ENCODE results near the gene CDHR3. TPM values are rescaled to one million over a fixed set of nuclear protein-coding genes. Genes with fewer than 3 reads are reported as not detected.

The CDHR3 gene
- polyA plus RNA-seq (2013, experiment 1 of 2): 2.6 TPM
- polyA plus RNA-seq (2013, experiment 2 of 2): 3.3 TPM

- H3K9ac ChIP-seq (ENCODE audit: low read depth, low read length): no peak within 1 kb of the TSS
- no peak within 1 kb of the TSS for H3K4me3 ChIP-seq (ENCODE audit: low read length)
- no peaks in the 10 kb centered on the region for H3K9me3 ChIP-seq (ENCODE audit: insufficient read depth, low read depth, low read length)
- H3K36me3 ChIP-seq (ENCODE audit: insufficient read depth, low read length): no peaks in the 10 kb centered on the region
- peak within 1 kb of the TSS; percentile 62; the same call in 1 of the 2 replicates for H3K27ac ChIP-seq (ENCODE audit: low read depth, low read length)
- no peaks in the 10 kb centered on the region for H3K27me3 ChIP-seq (ENCODE audit: insufficient read depth, low read length)
- 36% methylated on average over 4 of the region's 4 CpGs for WGBS
- peaks cover 24% of the 10 kb centered on the region for H3K4me1 ChIP-seq (ENCODE audit: insufficient read depth, low read length)
Observed at GRCh38 chr7:105963038-105963667, at the start of gene CDHR3. Gene CDHR3 (plus strand): TSS chr7:105963264. CDS start chr7:105963319, 55 bp downstream.

GRCh38 chr7:105913947-105914346 lies 49.1 kb upstream of the CDHR3 start:
- Histone ChIP-seq H3K36me3 (ENCODE audit: insufficient read depth, low read length) (peaks cover 8% of the 10 kb centered on the region), H3K9me3 (ENCODE audit: insufficient read depth, low read depth, low read length) (peaks cover 6% of the 10 kb centered on the region), H3K27me3 (ENCODE audit: insufficient read depth, low read length) (no peaks in the 10 kb centered on the region), H3K4me3 (ENCODE audit: low read length) (no peak overlapping the region), H3K27ac (ENCODE audit: low read depth, low read length) (no peak overlapping the region), H3K9ac (ENCODE audit: low read depth, low read length) (no peak overlapping the region), H3K4me1 (ENCODE audit: insufficient read depth, low read length) (no peaks in the 10 kb centered on the region)
- WGBS: 93% methylated on average over 3 of the region's 3 CpGs

DNA sequence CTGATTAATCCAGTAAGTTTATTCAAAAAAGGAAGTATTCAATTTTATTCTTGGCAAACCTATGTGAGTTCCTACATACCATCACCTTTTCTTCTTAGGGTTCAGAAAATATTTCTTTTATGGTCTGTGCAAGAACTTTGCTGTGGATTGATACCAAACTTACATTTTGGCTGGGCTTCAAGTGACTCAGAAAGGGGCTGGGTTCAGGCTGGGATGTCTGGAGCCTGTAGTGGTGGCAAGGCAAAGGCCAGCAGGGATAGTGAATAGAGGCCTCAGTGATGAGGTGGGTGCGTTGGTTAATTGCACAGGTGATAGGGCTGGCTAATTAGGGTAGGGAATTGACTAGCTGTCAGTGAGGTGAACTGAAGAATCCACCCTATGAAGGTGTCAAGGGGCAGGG lies 46.5 kb upstream of the CDHR3 start:
- Histone ChIP-seq H3K4me1 (ENCODE audit: insufficient read depth, low read length) (no peaks in the 10 kb centered on the region), H3K4me3 (ENCODE audit: low read length) (no peak overlapping the region), H3K9ac (ENCODE audit: low read depth, low read length) (no peak overlapping the region), H3K9me3 (ENCODE audit: insufficient read depth, low read depth, low read length) (no peaks in the 10 kb centered on the region), H3K27ac (ENCODE audit: low read depth, low read length) (no peak overlapping the region), H3K27me3 (ENCODE audit: insufficient read depth, low read length) (no peaks in the 10 kb centered on the region), H3K36me3 (ENCODE audit: insufficient read depth, low read length) (no peaks in the 10 kb centered on the region; the same call in 1 of the 2 replicates)
- WGBS: 95% methylated on average over 1 of the region's 1 CpG

- Histone ChIP-seq H3K9ac (ENCODE audit: low read depth, low read length) (no peak overlapping the region), H3K27me3 (ENCODE audit: insufficient read depth, low read length) (no peaks in the 10 kb centered on the region), H3K9me3 (ENCODE audit: insufficient read depth, low read depth, low read length) (peaks cover 4% of the 10 kb centered on the region; the same call in 1 of the 2 replicates), H3K27ac (ENCODE audit: low read depth, low read length) (no peak overlapping the region), H3K36me3 (ENCODE audit: insufficient read depth, low read length) (no peaks in the 10 kb centered on the region; the same call in 1 of the 2 replicates), H3K4me3 (ENCODE audit: low read length) (no peak overlapping the region), H3K4me1 (ENCODE audit: insufficient read depth, low read length) (no peaks in the 10 kb centered on the region)
- 100% methylated on average over 2 of the region's 2 CpGs for WGBS
Observed at GRCh38 chr7:105917659-105918058, 45.4 kb upstream of the CDHR3 start.

DNA sequence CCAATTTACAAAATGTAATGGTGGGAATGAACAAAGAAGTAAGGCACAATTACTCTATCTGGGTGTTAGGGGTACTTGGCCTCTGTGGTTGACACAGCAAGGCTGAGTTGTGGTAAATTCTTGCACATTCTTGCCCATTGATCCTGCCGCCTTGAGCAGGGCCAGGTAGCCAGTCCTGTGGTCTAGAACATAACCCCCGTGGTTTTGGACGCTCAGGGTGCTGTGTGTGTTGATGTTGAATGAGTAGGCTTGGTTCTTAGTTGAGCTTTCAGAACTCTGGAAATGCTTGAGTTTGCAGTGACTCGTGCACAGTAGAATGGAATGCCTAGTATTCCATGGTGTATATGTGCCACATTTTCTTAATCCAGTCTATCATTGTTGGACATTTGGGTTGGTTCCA lies 42.3 kb upstream of the CDHR3 start:
- no peaks in the 10 kb centered on the region for H3K4me1 ChIP-seq (ENCODE audit: insufficient read depth, low read length)
- 95% methylated on average over 4 of the region's 4 CpGs for WGBS
- H3K27ac ChIP-seq (ENCODE audit: low read depth, low read length): no peak overlapping the region

GRCh38 chr7:105924945-105925344 lies 38.1 kb upstream of the CDHR3 start:
- H3K9ac ChIP-seq (ENCODE audit: low read depth, low read length): no peak overlapping the region
- no peak overlapping the region for H3K27ac ChIP-seq (ENCODE audit: low read depth, low read length)
- no peaks in the 10 kb centered on the region for H3K27me3 ChIP-seq (ENCODE audit: insufficient read depth, low read length)
- H3K9me3 ChIP-seq (ENCODE audit: insufficient read depth, low read depth, low read length): peaks cover 4% of the 10 kb centered on the region; the same call in 1 of the 2 replicates
- H3K4me3 ChIP-seq (ENCODE audit: low read length): no peak overlapping the region
- H3K4me1 ChIP-seq (ENCODE audit: insufficient read depth, low read length): no peaks in the 10 kb centered on the region
- no CpG with 5 or more reads among the region's 1 CpG for whole genome bisulfite sequencing
- no peaks in the 10 kb centered on the region; the same call in 1 of the 2 replicates for H3K36me3 ChIP-seq (ENCODE audit: insufficient read depth, low read length)

More for the DNA sequence above, 42.3 kb upstream of the CDHR3 start:
- Histone ChIP-seq H3K27me3 (ENCODE audit: insufficient read depth, low read length) (no peaks in the 10 kb centered on the region), H3K36me3 (ENCODE audit: insufficient read depth, low read length) (no peaks in the 10 kb centered on the region; the same call in 1 of the 2 replicates), H3K9ac (ENCODE audit: low read depth, low read length) (no peak overlapping the region), H3K4me3 (ENCODE audit: low read length) (no peak overlapping the region), H3K9me3 (ENCODE audit: insufficient read depth, low read depth, low read length) (peaks cover 4% of the 10 kb centered on the region; the same call in 1 of the 2 replicates)

- H3K4me1 ChIP-seq (ENCODE audit: insufficient read depth, low read length): no peaks in the 10 kb centered on the region
- H3K27ac ChIP-seq (ENCODE audit: low read depth, low read length): no peak overlapping the region
- WGBS: 89% methylated on average over 3 of the region's 3 CpGs
- no peak overlapping the region for H3K9ac ChIP-seq (ENCODE audit: low read depth, low read length)
- H3K9me3 ChIP-seq (ENCODE audit: insufficient read depth, low read depth, low read length): peaks cover 4% of the 10 kb centered on the region; the same call in 1 of the 2 replicates
- H3K36me3 ChIP-seq (ENCODE audit: insufficient read depth, low read length): no peaks in the 10 kb centered on the region; the same call in 1 of the 2 replicates
- H3K4me3 ChIP-seq (ENCODE audit: low read length): no peak overlapping the region
- no peaks in the 10 kb centered on the region for H3K27me3 ChIP-seq (ENCODE audit: insufficient read depth, low read length)
Observed at GRCh38 chr7:105926131-105926530, 36.9 kb upstream of the CDHR3 start.

GRCh38 chr7:105931179-105931578 lies 31.9 kb upstream of the CDHR3 start:
- H3K9ac ChIP-seq (ENCODE audit: low read depth, low read length): no peak overlapping the region
- H3K36me3 ChIP-seq (ENCODE audit: insufficient read depth, low read length): no peaks in the 10 kb centered on the region
- H3K4me3 ChIP-seq (ENCODE audit: low read length): no peak overlapping the region
- 83% methylated on average over 4 of the region's 4 CpGs for WGBS
- no peaks in the 10 kb centered on the region for H3K9me3 ChIP-seq (ENCODE audit: insufficient read depth, low read depth, low read length)
- H3K4me1 ChIP-seq (ENCODE audit: insufficient read depth, low read length): peaks cover 8% of the 10 kb centered on the region
- H3K27me3 ChIP-seq (ENCODE audit: insufficient read depth, low read length): no peaks in the 10 kb centered on the region
- no peak overlapping the region for H3K27ac ChIP-seq (ENCODE audit: low read depth, low read length)

DNA sequence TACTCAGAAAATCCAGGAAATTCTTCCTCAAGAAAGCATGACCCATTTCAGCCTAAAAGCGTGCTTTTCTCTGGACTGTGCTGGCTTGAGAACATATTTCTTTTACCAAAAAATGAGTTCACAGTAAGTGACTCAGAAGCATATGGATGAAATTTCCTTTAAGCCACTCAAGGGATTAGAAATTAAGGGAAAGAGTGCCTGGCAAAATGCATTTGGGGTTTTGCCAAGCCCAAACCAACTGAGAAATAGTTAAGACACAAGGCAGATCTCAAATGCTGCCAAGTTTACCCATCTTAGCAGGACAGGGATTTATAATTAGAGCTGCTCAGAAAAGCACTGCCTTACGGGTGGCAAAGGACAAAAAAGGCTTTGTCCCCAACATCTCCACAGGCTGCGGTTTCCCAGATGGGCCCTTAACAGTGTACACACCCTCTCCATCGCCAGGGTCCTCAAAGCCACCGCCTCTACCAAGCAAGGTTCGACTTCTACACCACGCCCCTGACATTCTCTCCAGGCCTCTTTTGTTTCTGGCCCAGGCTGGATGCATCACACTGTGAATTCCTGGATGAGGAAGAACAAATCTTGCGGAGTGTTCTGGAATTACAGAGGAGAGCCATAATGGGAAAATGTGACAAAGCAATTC lies 30.1 kb upstream of the CDHR3 start:
- peaks cover 8% of the 10 kb centered on the region for H3K4me1 ChIP-seq (ENCODE audit: insufficient read depth, low read length)
- H3K27ac ChIP-seq (ENCODE audit: low read depth, low read length): no peak overlapping the region
- no peak overlapping the region for H3K9ac ChIP-seq (ENCODE audit: low read depth, low read length)
- H3K9me3 ChIP-seq (ENCODE audit: insufficient read depth, low read depth, low read length): no peaks in the 10 kb centered on the region
- 67% methylated on average over 8 of the region's 8 CpGs for WGBS
- H3K4me3 ChIP-seq (ENCODE audit: low read length): no peak overlapping the region
- H3K36me3 ChIP-seq (ENCODE audit: insufficient read depth, low read length): no peaks in the 10 kb centered on the region
- no peaks in the 10 kb centered on the region for H3K27me3 ChIP-seq (ENCODE audit: insufficient read depth, low read length)

- Histone ChIP-seq H3K9ac (ENCODE audit: low read depth, low read length) (no peak overlapping the region), H3K36me3 (ENCODE audit: insufficient read depth, low read length) (no peaks in the 10 kb centered on the region), H3K4me1 (ENCODE audit: insufficient read depth, low read length) (peaks cover 8% of the 10 kb centered on the region), H3K9me3 (ENCODE audit: insufficient read depth, low read depth, low read length) (no peaks in the 10 kb centered on the region), H3K27me3 (ENCODE audit: insufficient read depth, low read length) (no peaks in the 10 kb centered on the region), H3K4me3 (ENCODE audit: low read length) (no peak overlapping the region), H3K27ac (ENCODE audit: low read depth, low read length) (no peak overlapping the region)
- WGBS: 76% methylated on average over 7 of the region's 7 CpGs
Observed at GRCh38 chr7:105934572-105935185, 28.4 kb upstream of the CDHR3 start.

GRCh38 chr7:105935250-105935649 lies 27.8 kb upstream of the CDHR3 start:
- Histone ChIP-seq H3K9me3 (ENCODE audit: insufficient read depth, low read depth, low read length) (no peaks in the 10 kb centered on the region), H3K4me1 (ENCODE audit: insufficient read depth, low read length) (peaks cover 8% of the 10 kb centered on the region), H3K36me3 (ENCODE audit: insufficient read depth, low read length) (no peaks in the 10 kb centered on the region), H3K27ac (ENCODE audit: low read depth, low read length) (no peak overlapping the region), H3K27me3 (ENCODE audit: insufficient read depth, low read length) (no peaks in the 10 kb centered on the region), H3K4me3 (ENCODE audit: low read length) (no peak overlapping the region), H3K9ac (ENCODE audit: low read depth, low read length) (no peak overlapping the region)
- WGBS: 92% methylated on average over 5 of the region's 5 CpGs

Measured in HUES64 (cell line).